Ecto neural progenitor cell (in vitro differentiated cells): ENCODE data around the gene ELP6.
"Not testable (repeated sequence)": the region's sequence is repeated elsewhere in the genome, so short reads cannot be mapped to it uniquely, and the experiment has no call there.

Experiments
- DNase-seq: peaks from one replicate; pipeline ENCODE4 v3.0.0-alpha.2; 2018; ENCODE audit warnings: low spot score

ELP6 gene

DNA sequence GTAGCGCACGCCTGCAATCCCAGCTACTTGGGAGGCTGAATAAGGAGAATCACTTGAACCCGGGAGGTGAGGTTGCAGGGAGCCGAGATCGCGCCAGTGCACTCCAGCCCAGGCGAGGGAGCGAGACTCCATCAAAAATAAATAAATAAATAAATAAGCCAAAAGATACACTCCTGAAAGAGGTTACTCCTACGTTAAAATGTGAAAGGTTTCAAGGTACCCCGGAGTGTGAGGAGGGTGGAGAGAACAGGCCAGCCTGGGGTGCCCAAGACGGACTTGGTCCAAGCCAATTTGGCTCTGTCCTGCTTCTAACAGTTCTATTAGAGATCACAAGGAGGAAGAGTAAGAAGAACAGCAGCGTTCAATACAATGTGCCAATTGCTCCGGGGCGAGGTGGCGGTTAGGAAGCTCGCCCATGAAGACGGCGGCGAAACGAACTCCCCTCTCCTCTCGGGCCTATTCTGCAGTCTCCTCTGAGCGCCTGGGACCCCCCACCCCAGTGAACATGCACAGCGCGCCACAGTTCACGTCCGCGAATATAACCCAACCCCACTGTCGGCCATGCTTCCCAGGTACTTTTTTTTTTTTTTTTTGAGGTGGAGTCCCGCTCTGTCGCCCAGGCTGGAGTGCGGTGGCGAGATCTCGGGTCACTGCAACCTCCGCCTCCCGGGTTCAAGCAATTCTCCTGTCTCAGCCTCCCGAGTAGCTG lies 942 bp downstream of the ELP6 start:
- peak; percentile 54 for DNase-seq

DNA sequence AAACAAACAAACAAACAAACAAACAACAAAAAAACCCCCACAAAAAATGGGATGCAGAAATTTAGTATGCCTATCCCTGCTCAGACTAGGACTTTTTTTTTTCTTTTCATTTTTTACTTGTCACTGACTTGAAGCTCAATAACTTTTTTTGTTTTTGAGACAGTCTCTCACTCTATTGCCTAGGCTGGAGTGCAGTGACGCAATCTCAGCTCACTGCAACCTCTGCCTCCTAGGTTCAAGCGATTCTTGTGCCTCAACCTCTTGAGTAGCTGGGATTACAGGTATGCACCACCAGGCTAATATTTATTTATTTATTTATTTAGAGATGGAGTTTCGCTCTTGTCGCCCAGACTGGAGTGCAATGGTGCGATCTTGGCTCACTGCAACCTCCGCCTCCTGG lies 8.2 kb downstream of the ELP6 start:
- DNase-seq, result not testable (repeated sequence)

DNA sequence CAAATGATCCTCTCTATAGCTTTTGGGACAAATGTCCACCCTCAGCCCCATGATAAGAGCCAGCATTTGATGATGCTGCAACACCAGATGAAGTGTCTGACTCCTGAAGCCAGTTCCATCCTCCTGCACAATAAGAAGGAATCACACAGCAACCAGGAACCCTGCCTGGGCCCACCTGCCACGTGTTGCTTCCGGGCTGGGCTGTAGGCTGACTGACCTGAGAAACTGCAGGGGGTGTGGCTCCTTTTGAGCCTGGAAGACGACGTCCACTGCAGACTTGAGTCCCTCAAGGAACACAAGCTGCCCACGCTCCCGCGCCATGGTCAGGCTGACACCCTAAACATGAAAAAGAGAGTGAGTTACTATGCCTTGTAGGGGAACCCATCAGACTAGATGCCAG lies 9.4 kb downstream of the ELP6 start:
- DNase-seq, result no peak

DNA sequence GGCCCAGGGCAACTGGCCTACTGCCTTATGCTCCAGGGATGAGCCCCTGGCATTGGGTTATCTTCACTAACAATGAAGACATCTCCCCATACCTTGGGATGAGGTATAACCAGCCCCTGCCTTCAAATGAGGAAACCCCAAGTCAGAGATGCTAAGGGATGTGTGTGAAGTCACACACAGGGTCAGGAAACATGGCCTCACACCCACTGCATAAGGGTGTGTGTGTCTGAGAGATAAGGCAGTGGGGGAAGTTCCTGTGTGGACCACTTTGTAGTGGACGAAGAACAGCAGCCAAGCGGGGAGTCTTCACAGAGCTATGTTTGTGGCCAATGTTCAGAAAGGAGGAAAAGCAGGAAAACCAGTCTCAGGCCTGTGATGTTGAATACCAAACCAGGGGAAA lies 10.5 kb downstream of the ELP6 start:
- DNase-seq, result no peak

DNA sequence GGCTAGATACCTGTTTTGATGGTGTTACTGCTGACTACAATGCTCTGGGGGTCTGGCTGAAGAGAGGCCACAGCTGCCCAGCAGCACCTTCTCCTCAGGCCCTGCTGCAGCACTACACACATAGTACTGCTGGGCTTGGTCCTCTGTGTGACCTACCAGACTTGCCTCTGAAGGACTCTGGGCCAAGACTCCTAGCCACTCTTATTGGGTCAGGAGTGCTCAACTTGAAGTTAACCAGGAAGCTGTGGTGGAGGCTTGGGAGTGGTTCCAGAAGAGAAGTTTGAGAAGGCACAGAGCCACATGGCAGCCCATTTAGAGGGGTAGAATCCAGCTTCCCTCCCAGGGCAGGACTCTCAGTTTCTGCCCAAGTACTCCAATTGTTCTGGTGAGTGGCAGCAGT lies 16.6 kb downstream of the ELP6 start:
- DNase-seq, result no peak

DNA sequence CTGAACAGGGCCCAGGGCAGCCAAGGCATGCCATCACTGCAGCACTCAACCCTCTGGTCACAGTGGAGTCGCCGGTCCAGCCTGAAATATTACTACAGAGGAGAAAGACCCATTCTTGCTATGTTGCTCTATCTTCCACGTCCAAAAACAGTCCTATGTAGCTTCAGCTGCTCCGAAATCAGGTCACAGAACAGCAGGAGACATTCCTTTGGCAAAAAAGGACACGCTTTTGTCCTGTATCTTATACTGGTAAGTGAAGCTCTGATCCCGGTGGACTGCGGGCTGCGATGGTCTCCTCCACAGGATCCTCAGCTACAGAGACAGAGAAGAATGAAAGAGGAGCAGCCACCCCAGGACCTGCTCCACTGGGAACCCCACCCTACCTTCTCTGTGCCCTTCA lies 17.6 kb downstream of the ELP6 start:
- no peak for DNase-seq

DNA sequence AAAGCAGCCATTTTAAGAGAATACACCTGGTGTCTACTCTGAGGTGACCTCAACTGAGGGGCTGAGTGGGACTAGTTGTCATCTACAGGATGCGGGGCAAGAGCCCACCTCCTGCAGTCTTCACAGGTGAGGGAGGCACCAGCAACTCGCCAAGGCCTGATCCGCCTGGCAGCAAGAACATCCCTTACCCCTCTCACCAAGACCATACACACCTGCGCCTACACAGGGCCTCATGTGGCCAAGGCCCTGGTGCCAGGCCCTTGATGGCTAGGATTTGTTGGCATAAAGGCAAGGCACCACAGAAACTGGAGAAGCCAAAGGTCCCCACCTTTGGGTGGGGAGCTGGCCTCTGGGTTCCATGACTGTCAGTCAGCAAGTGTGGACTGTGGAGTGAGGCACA lies 18.4 kb downstream of the ELP6 start:
- no peak for DNase-seq

DNA sequence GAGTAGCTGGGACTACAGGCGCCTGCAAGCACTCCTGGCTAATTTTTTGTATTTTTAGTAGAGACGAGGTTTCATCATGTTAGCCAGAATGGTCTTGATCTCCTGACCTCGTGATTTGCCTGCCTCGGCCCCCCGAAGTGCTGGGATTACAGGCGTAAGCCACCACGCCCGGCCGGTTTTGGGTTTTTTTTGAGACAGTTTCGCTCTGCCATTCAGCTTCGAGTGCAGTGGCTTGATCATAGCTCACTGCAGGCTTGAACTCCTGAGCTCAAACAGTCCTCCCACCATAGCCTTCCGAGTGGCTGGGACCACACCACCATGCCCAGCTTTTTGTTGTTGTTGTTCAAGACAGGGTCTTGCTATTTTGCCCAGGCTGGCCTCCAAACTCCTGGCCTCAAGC lies 21.7 kb downstream of the ELP6 start:
- DNase-seq, result no peak

DNA sequence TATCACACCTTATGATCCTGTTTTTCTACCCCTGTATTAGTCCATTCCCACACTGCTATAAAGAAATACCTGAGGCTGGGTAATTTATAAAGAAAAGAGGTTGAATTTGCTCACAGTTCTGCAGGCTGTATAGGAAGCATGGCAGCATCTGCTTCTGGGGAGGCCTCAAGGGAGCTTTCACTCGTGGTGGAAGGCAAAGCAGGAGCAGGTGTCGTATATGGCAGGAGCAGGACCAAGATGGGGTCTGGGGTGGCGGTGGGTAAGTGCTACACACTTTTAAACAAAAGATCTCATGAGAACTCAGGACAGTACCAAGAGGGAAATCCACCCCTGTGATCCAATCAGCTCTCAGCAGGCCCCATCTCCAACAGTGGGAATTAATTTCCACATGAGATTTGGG lies 22.3 kb downstream of the ELP6 start:
- no peak for DNase-seq

DNA sequence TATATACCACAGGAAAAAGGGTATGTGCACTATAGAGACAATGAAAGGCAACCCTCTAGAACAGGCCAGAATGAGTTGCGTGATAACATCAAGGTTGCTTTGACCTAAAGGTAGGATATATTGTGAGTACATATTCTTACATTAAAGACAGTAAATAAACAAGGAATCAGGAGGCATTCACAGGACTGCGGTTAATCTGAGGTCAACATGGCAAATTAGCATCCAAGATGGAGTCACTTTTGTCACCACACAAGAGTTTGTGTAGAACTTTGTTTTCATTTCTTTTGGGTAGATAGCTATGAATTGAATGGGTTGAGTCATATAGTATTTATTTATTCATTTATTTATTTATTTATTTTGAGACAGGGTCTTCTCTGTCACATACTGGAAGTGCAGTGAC lies 26.2 kb downstream of the ELP6 start:
- no peak for DNase-seq

DNA sequence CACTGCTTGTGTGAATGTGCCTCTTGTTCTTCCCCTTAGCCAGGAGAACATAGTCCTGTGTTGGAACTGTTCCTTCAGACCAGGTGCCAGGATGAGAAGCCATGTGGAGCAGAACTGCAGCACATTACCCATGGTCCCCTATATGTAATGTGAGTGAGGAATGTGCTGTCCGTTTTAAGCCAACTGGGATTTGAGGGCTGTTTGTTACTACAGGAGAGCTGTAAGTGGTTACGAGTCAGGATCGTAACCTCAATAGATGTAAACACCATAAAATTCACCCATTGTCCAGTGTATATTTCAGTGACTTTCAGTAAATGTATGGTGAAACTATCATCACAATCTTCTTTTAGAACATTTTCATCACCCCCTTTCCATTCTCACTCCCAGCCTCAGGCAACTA lies 27.7 kb downstream of the ELP6 start:
- no peak for DNase-seq

DNA sequence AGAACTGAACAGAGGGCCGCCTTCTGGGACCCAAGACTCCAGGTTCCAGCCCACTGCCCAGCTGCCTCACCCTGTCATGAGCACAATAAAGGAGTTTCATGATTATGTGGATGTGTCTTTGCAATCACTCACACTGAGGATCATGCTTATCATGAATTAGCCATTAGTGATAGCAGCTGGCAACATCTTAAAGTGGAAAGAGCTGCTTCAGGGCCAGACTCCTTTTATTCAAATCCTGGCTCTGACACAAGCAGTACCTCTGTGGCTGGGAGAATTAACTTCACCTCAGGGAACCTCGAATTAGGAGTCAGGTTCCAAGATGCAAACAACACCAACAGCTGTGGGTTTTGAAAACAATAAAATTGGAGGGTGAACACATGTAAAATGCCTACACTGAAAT lies 31.1 kb downstream of the ELP6 start:
- DNase-seq, result no peak

DNA sequence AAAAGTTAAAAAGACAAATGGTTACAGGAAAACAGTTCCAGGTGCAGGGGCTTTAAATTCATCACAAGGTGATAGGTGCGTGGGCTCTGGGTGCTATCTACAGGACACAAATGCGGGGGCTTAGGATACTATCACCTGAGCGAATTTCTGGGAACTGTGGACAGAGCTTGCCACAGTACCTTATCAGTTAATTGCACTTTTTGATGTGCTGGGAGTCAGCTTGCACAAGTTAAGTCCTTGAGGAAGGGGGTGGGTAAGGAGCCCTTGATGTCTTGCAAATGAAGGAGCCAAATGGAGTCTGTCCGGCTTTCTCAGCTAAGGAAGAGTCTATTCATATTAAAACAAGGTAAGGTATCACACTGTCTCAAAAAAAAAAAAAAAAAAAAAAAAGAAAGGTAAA lies 31.7 kb downstream of the ELP6 start:
- DNase-seq, result not testable (repeated sequence)

DNA sequence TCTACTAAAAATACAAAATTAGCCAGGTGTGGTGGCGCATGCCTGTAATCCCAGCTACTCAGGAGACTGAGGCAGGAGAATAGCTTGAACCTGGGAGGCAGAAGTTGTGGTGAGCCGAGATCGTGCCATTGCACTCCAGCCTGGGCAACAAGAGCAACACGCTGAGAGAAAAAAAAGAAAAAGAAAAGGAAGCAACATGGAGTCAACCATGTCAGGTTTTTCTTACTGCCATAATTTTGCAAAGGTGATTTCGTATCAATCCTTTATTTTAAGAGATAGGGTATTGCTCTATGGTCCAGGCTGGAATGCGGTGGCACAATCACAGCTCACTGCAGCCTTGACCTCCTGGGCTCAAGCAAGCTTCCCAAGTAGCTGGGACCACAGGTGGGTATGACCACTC lies 33.2 kb downstream of the ELP6 start:
- DNase-seq, result not testable (repeated sequence)

DNA sequence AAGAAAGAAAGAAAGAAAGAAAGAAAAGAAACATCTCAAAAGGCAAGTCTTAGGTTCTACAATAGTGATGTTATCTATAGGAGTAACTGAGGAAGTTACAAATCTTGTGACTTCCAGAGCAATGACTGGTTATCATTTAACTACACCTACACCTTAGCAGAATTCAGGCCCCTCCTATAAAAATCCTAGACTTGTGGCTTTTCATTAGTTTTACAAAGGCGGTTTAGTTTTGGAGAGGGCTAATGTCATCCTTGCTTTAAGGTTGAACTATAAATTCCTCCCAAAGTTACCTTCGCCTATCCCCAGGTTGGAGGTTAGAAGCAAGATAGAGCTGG lies 33.7 kb downstream of the ELP6 start:
- DNase-seq, result no peak

DNA sequence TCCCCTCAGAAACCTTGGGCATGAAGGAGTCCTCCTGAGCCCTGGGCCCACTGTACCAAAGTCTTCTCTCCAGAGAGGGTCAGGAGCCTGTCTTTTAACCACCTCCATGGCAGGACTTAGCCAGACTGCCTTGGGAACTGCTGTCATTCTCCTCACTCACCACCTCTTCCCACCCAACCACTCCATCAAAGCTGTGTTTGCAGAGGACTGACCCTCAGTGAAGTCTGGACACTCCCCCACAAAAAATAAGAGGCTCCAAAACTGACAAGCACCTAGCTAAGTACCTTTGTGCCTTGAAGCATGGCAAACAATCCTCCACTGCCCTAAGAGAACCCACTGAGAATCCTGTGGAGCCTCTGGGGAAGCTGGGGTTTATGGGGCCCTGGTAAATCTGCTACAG lies 35.5 kb downstream of the ELP6 start:
- no peak for DNase-seq

DNA sequence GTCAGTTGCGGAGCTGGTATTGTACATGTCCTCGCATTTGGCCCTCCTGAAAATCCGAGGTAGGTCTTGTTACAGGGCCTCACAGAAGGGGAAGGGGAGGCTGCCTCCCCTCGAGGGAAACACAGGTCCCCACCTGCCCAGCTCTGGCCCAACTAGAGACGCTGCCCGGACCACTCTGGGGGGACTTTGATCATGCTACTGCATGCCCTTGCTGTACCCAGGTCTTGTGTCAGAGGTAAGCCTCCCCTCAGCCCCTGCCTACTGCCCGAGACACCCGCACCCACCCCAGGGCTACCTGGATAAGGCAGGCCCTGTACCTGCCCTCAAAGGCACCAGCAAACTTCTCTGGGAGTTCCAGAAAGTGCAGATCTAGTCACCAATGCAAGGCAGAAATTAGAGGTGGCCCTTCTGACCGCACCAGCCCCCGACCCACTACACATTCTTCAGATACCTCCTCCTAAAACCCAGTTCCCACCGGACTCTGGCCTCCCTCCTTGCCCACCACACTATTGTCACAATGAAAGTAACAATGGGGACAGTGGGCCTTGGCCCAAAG lies 36.8 kb downstream of the ELP6 start:
- no peak for DNase-seq

DNA sequence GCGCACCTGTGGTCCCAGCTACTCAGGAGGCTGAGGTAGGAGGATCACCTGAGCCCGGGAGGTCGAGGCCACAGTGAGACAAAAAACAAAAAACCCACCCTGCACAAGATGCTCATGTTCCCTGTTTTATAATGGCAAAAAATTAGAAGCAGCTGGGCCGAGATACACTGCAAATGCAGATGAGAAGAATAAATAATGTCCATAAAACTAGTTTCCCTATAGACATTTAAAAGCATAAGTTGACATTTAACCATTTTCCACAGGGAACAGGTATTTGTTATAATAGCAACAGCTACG lies 37.2 kb downstream of the ELP6 start:
- DNase-seq, result no peak

DNA sequence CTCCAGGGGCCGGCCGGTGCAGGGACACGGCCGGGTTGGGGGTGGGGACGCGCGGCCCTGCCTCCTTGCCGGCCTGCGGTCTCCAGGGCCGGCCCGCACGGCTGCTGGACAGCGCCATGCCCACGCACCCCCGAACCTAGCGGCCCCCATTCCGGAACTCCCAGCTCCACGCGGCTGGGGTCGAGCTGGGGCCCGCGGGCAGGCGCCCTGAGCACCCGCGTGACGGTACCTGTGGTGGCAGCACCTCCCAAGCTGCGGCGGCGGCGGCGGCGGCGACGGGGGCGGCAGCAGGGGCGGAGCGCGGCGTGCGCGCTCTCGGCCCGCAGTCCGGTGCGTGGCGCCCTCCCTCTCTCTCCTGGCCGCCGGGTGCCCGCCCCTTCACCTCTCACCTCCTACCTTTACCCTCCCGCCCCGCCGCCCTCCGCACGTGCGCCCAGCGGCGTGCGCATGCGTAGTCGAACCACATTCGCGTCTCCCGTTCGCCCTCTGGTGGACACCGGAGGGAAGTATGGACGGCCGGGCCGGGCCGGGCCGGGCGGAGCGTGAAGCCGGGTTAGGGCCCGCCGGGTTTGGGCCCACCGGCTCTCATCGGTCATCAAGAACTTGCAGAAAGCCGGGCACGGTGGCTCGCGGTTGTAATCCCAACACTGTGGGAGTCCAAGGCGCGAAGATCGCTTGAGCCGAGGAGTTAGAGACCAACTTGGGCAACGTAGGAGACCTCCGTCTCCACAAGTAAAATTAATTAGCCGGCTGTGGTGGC lies 37.8 kb downstream of the ELP6 start, which contains the start of gene SCAP:
Gene SCAP (minus strand): TSS at position 372 of the 760 bp plus-strand sequence. CDS start 32,948 bp downstream, outside the sequence.
- DNase-seq, result peak; percentile 98

DNA sequence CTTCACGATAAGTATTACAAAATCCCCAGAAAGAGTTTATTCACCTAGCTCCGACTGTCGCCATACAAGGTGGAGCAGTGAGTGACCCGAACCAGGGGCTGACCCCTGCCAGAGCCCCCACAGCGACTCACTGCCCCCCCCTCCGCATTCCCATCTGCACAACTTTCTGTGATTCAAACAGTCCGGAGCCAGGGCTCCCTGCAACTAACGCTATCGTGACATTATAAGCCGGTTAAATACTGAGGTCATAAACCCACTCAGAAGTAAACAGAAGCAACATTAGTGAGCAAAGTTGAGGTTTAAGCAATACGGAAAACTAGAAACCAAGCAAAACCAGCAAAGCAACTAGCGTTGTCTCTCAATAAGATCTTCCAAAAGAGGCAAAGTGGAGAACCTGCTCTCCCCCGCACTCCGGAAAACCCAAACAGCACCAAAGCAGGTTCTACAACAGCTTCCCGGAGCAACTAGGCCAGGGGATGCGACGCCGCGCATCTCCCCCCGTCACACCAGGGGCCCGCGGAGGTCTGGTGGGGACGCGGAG lies 38.4 kb downstream of the ELP6 start:
- peak; percentile 57 for DNase-seq

DNA sequence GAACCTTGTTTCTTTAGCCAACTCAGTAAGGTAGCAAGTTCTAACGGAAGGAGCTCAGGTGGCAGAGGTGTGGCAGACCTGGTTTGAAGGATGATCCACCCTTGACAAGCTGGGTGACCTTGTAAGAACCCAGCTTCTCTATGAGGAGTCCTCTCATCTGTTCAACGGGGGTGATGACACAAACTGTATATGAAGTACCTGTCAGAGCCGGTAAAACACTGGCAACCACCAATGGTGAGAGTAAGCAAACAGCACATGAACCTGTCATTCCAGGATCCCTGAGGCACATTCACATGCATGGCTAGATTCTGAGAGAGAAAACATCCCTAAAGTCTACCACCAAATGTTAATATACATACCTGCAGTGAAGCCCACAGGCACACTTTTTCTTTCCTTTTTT lies 40.1 kb downstream of the ELP6 start:
- no peak for DNase-seq

DNA sequence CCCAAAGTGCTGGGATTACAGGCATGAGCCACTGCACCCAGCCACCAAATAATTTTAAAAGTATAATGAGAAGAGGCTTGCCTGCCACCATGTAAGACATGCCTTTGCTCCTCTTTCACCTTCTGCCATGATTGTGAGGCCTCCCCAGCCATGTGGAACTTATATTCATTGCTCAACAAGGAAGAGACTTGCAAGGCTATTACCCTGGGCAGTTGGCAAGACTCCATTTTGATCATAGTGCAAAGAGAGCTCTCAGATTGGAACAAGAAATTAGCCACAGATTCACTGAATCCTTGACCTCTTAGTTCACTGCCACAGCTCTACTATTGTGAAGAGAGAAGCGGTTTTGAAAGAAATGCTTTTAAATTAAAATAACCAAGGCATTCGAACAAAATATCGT lies 43.9 kb downstream of the ELP6 start:
- DNase-seq, result no peak

DNA sequence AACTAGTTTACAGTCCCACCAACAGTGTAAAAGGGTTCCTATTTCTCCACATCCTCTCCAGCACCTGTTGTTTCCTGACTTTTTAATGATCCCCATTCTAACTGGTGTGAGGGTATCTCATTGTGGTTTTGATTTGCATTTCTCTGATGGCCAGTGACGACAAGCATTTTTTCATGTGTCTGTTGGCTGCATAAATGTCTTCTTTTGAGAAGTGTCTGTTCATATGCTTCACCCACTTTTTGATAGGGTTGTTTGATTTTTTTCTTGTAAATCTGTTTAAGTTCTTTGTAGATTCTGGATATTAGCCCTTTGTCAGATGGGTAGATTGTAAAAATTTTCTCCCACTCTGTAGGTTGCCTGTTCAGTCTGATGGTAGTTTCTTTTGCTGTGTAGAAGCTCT lies 45.2 kb downstream of the ELP6 start:
- not testable (repeated sequence) for DNase-seq

DNA sequence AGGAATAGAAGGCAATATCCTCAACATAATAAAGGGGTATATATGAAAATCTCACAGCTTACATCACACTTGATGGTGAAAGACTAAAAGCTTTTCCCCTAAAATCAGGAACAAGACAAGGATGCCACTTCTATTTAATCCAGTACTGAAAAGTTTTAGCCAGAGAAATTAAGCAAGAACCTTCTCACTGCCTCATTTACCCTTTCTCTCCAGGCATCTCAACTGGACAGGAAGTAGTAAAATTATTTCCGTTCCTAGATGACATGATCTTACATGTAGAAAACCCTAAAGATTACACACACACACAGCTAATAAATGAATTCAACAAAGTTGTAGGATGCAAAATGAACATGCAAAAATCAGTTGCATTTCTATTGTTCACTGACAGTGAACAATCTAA lies 48.9 kb downstream of the ELP6 start:
- DNase-seq, result no peak
